GM20431 (cell line): ENCODE measurements around the gene PNKD.

Experiments used
- in situ Hi-C: fragments of 300-500 bp; cut with MseI, MboI; formaldehyde crosslinking; loops from one replicate; pipeline ENCODE4 v1.15.0; 2020; ENCODE audit warnings: low sequenced_read_pairs; ENCODE audit not compliant: unreplicated experiment

The PNKD gene

DNA sequence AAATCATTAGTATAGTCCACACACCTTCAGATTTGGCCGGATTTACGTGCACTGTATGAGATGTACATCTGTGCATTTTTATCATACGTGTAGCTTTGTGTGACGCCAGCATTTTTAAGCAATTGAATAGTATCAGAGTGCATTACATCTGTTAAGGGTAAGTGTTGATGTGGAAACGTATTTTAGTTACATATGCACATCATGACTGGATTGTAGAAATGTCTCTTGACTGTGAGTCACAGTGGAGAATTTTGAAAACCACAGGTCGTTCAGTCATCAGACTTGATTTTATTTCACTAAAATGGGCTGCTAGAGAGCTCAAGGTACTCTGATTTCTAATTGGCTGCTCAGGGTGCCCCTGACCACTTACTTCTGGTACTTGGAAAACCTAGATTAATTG is 14.9 kb upstream of the PNKD start:
- in situ Hi-C loops: loop anchor here (10.0 kb wide), 1 partner anchor 71 kb away; no protein-coding TSS in a partner anchor

DNA sequence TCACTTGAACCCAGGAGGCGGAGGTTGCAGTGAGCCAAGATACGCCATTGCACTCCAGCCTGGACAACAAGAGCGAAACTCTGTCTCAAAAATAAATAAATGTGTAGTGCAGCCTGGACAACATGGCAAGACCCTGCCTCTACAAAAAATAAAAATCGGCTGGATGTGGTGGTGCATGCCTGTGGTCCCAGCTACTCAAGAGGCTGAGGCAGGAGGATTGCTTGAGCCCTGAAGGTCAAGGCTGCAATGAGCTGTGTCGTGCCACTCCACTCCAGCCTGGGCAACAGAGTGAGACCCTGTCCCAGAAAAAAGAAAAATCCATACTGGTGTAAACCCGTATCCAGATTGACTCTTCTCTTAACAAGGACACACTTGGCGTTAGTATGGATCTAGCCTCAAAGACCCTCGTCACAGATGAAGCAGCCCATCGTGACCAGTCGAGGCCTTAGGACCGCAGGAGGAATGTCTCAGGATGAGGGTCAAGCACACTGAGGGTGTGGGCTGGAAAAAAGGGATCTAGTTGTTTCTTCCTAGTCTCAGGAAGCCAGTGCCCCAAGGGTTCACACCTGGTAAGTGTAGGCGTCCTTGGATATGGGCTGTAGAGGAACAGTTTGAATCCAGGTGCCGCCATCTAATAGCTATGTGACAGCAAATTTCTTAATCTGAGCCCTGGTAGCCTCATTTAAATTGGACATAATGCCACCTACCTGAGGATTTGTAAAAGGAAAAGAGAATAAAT is 13.5 kb upstream of the PNKD start:
- in situ Hi-C loops: loop anchor here (10.0 kb wide), 1 partner anchor 72 kb away; no protein-coding TSS in a partner anchor

DNA sequence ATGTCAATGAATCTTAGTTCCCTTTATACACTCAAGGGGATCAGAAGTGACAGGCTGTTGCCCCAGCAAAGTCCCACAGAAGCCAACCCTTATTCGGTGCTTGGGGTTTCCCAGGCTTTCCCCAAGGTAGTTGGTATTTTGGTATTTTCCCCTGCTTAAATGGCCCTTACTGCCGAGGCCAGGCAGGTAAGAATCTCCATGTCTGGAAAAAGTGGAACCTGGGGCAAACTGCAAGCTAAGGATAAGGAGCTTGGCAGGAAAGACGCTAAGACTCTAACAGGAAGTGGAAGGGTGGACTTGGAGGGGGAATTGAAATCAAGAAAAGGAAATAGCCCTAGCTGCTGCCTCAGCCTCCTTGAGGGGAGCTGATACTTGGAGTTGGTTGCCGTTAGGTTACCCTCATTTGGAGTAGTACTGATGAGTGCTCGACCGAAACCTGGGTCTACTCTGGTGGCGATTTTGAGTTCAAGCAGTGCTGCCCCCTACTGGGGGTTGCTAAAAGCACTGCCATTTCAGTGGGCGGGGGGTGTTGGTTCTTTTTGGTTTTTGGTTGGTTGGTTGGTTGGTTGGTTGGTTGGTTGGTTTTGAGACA is 12.8 kb upstream of the PNKD start:
- in situ Hi-C loops: loop anchor here (10.0 kb wide), 1 partner anchor 73 kb away; no protein-coding TSS in a partner anchor

DNA sequence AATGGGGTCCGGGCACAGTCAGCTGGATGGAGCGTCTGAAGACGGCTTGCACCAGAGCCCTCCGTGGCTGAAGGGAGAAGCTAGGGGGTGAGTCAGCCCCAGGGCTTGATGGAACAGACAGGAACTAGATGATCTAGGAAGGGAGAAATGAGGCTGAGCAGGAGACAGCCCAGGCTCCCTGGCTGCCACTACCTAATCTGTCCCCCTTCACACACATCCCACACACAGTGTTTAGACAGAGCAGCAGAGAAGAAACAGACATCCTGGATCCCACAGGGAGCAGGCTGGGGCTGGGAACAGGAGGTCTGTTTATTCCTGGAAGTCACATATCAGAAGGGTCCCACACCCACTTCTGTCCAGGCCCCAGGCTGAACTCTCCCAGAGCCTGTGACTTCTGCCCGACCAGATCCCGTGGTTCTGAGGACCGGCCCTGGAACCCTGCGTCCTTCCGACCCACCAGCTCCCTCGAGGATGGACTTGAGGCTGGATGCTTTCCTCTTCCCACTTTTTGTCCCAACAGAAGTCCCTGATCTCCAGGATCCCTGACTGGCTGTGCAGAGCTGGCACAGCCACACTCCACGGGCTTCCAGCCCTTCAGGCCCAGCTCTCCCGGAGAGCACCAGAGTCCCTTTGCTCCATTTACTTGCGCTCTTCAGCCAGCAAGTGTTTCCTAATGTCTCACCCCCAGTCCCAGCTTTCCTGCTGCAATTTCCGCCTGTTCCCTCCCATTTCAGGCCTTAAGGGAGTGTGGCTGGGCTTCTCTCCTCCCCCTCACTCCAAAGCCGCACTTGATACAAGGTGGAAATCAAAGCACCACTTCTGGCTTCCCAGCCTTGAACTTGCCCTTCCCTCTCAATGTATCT is 11.0 kb upstream of the PNKD start:
- in situ Hi-C loops: loop anchor here (10.0 kb wide), 1 partner anchor 75 kb away; no protein-coding TSS in a partner anchor

- in situ Hi-C loops: no loop called here
These were observed 10.2 kb upstream of the PNKD start for GRCh38 chr2:218260166-218260565.

- in situ Hi-C loops: no loop called here
These were observed 9.4 kb upstream of the PNKD start, which contains the start of gene GPBAR1 for GRCh38 chr2:218260742-218261422. Gene GPBAR1 (plus strand): TSS chr2:218261015. CDS start chr2:218262725, 1,710 bp downstream.

DNA sequence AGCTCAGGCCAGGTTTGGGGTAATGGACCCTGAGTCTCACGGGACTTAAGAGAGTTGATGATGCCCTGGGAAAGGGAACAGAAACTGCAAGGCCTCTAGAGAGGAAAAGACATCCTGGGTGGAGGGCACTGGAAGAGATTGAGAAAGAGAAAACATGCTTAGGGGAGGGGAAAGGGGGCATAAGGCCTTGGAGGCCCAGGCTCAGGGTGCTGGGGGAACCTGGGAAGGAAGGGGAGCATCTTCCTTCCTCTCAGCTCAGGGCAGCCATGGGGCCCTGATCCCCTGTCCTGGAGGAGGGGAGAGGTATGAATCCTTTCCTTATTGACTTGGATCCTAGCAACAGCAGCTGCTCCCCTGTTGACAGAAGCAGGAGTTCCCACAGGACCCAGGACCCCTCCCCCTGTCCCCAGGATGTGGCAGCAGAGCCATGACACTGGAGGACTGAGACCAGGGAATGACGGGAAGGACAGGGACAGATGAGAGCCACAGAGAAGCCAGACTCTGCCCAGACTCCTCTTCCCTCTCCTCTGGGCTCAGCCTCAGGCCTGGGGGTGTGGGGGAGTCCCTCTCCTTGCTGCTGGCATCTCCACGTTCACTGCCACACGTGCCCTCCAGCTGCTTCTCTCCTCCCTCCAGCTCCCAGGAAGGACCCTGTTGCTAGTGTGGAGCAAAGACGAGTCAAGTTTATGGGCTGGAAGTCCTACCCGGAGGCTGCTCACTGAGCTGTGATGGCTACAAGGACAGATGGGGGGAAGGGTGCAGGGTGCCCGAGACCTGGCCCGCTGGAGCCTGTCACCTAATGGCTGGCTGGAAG is 8.7 kb upstream of the PNKD start:
- in situ Hi-C loops: no loop called here

- in situ Hi-C loops: no loop called here
These were observed 8.1 kb upstream of the PNKD start for GRCh38 chr2:218262237-218262600.

- in situ Hi-C loops: no loop called here
These were observed 7.4 kb upstream of the PNKD start for GRCh38 chr2:218262631-218263586.

GRCh38 chr2:218263817-218264641 is 6.3 kb upstream of the PNKD start:
- in situ Hi-C loops: no loop called here

DNA sequence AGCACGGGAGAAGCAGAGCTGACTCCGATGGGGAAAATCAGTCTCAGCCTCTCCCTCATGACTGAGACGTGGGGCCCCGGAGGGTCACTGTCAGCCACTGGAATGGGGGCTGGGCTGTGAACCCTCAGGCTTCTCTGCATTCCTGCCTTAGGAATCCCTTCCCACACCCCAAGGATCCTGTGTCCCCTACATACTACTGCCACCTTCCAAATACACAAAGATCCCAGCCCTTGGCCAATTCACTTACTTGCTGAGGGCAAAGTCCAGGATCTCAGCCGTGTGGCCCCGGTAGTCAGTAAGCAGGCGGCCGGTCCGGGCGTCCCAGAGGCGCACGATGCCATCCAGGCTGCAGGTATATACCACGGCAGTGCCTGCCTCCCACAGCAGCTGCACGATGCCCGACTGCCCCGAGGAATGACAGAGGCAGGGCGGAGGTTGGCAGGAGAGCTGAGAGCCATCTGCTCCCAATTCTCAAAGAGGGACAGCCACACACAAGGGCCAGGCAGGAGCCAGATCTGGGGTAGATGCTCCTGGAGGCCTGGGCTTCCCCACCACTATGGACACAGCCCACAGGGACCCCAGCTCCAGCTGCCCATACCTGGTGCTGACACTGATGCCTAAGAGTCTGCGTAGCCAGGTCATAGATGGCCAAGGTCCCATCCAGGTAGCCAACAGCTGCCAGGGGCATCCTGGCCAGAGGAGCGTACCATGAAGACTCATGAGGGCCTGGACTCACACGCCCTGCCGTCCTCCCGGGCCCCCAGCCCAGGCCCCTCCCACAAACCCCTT is 5.4 kb upstream of the PNKD start:
- in situ Hi-C loops: no loop called here

- in situ Hi-C loops: no loop called here
These were observed 4.7 kb upstream of the PNKD start for GRCh38 chr2:218265626-218266025.

DNA sequence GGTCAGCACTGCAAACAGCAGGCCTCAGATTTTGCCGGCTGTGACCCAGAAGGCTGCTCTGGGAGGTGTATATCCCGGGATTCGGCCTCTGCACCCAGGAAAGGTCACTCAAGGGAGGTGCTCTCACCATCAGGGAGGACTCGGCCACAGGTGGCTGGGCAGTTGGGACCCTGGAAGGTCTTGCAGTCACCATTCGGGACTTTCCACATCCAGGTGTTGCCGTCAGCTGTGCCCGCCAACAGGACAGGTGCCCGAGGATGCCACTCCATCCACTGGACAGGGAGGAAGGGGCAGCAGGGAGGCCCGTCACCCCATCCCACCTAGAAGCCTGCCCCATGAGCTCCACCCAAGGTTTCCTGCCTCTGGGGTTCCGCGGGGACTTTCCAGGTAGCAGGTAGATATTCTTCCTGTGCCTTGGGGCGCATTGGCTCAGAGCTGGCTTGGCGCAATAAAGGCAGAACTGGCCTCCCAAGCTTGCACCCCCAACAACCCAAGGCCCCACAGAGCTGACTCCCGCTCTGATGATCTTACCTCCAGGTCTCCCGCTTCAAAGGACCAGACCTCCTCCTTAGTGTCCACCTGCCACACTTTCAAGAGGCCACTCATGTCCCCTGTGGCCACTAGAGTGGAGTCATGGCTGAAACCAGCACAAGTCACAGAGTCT is 3.9 kb upstream of the PNKD start:
- in situ Hi-C loops: no loop called here

GRCh38 chr2:218267259-218267658 is 3.1 kb upstream of the PNKD start:
- in situ Hi-C loops: no loop called here

DNA sequence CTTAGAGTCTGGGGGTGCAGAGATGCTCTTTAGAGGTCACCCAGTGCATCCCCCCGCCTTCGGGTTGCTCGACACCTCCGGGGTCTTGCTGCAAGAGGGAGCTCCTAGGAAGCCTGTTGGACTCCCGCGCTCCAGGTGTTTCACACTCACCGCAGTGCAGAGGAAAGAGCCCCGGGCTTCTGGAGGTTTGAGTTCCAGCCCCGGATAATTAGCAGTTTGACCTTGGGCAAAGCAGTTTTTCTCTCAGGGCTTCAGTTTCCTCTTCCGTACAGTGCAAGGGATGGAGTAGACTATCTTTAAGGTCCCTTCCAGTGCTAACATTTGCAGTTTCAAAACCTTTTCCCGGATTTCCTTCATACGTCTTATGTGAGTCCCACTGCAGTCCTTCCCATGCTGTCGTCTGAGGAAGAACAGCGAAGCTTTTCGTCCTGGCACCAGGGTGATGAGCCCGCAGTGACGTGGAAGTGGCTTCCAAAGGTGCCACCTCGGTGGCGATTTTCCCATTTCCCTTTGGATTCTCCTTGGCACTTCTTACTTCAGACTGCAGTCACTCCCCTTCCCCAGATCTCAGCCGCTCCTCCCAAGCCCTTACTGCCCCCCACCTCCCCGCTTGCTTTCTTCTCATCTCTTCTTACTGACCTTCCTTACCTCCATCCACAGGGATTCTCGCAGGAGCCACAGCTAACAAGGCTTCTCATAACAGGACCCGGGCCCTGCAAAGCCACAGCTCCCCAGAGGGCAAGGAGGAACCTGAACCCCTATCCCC is 585 bp downstream of the PNKD start:
- in situ Hi-C loops: no loop called here

GRCh38 chr2:218271487-218271797 is 1.1 kb downstream of the PNKD start:
- in situ Hi-C loops: no loop called here
